NB4 (cell line): ENCODE results near the gene MTR.

Experiments used
- DNase-seq: peaks from one replicate; pipeline ENCODE4 v3.0.0; 2010; ENCODE audit warnings: low read depth
- H3K4me3 ChIP-seq: one replicate; pipeline ENCODE4 v1.5.1; 2011; ENCODE audit warnings: mild to moderate bottlenecking, low read depth, low read length, moderate library complexity
- CTCF ChIP-seq: IDR thresholded peaks from one replicate; pipeline ENCODE4 v1.5.1; 2012; ENCODE audit warnings: low read depth, low read length
- MAX ChIP-seq: IDR thresholded peaks from 2 replicates; pipeline ENCODE4 v1.6.1; 2011; ENCODE audit warnings: low read depth, low read length
- MYC ChIP-seq: IDR thresholded peaks from 2 replicates; pipeline ENCODE4 v1.6.1; 2011; ENCODE audit warnings: low read depth, low read length
- POLR2A ChIP-seq: IDR thresholded peaks from 2 replicates; pipeline ENCODE4 v1.6.1; 2011; ENCODE audit warnings: mild to moderate bottlenecking; ENCODE audit not compliant: insufficient read length; ENCODE audit errors: extremely low read depth

Gene MTR

GRCh38 chr1:236830560-236830959, 35.5 kb downstream of the MTR start:
- TF ChIP-seq CTCF (no peak), MYC (no peak), POLR2A (no peak), MAX (no peak)
- H3K4me3 ChIP-seq = no peak overlapping the region
- DNase-seq = no peak

- DNase-seq = no peak
- TF ChIP-seq MAX (no peak), CTCF (no peak), POLR2A (no peak), MYC (no peak)
- no peak overlapping the region for H3K4me3 ChIP-seq
Observed at GRCh38 chr1:236833575-236833974, 38.5 kb downstream of the MTR start.

- no peak for DNase-seq
- TF ChIP-seq MYC (no peak), CTCF (no peak), POLR2A (no peak), MAX (no peak)
- H3K4me3 ChIP-seq = no peak overlapping the region
Observed at GRCh38 chr1:236834876-236835275, 39.8 kb downstream of the MTR start.

GRCh38 chr1:236835491-236835890, 40.4 kb downstream of the MTR start:
- TF ChIP-seq CTCF = no peak
- no peak for TF ChIP-seq MYC
- no peak for TF ChIP-seq MAX
- no peak for TF ChIP-seq POLR2A
- DNase-seq = no peak
- no peak overlapping the region for H3K4me3 ChIP-seq

- no peak for TF ChIP-seq MYC
- no peak for TF ChIP-seq MAX
- TF ChIP-seq POLR2A = no peak
- no peak for TF ChIP-seq CTCF
- H3K4me3 ChIP-seq = no peak overlapping the region
- no peak for DNase-seq
Observed at GRCh38 chr1:236836157-236836556, 41.1 kb downstream of the MTR start.

- no peak for TF ChIP-seq MYC
- TF ChIP-seq CTCF = no peak
- TF ChIP-seq POLR2A = no peak
- no peak for TF ChIP-seq MAX
- no peak for DNase-seq
- H3K4me3 ChIP-seq = no peak overlapping the region
Observed at GRCh38 chr1:236837115-236837514, 42.0 kb downstream of the MTR start.
